SHP77 treated with DMSO at 0.1 percent for 48 hours (cell line): Measurements from ENCODE around the gene HNF4A.
"Not testable (repeated sequence)": the region's sequence is repeated elsewhere in the genome, so short reads cannot be mapped to it uniquely, and the experiment has no call there.

Experiments
- DNase-seq: peaks from one replicate; lab custom pipeline; 2025; lab: John Stamatoyannopoulos, UW

Gene HNF4A

DNA sequence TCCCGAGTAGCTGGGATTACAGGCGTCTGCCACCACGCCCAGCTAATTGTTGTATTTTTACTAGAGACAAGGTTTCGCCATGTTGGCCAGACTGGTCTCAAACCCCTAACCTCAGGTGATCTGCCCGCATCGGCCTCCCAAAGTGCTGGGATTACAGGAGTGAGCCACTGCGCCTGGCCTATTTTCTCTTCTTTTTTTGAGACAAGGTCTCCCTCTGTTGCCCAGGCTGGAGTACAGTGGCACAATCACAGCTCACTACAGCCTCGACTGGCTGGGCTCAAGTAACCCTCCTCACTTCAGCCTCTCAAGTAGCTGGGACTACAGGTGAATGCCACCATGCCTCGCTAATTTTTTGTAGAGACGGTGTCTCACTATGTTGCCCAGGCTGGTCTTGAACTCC lies 9.6 kb upstream of the HNF4A start:
- not testable (repeated sequence) for DNase-seq

GRCh38 chr20:44348168-44348659 lies 7.3 kb upstream of the HNF4A start:
- no peak for DNase-seq

GRCh38 chr20:44349349-44349748 lies 6.2 kb upstream of the HNF4A start:
- no peak for DNase-seq

GRCh38 chr20:44350567-44350966 lies 4.9 kb upstream of the HNF4A start:
- DNase-seq = no peak

GRCh38 chr20:44354979-44355497 lies 461 bp upstream of the HNF4A start:
- DNase-seq = no peak

DNA sequence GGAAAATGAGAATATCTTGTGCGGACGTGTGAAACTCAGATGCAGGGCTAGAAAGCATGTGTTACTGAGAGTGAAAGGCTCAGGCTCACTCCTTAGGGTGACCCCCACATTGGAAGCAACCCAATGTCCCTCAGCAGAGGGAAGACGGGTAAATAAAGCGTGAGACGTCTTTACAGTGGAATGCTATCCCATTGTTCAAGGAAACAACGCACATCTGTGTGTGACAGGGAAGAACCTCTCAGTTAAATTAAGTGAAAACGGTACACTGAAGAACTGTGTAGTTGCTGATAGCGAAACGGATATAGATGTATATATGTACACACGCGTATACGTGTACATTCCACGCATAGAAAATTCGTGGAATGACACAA lies 839 bp downstream of the HNF4A start:
- DNase-seq = no peak

DNA sequence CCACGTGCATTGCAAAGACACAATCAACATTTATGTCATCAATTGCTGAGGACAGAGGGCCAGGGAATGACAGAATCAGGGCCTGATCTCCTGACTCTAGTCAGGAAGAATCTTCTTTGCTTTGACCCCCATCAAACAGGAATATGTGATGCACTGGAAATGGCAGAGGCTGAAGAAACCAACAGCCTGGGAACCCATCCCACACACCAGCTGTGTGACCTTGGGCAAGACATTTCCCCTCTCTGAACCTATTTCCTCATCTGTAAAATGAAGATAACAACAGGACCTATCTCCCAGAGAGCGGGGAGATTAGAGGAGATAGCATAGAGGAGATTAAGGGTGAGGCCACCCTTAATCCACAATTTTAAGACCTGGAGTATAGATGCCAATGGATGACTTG lies 1.5 kb downstream of the HNF4A start:
- DNase-seq = no peak

DNA sequence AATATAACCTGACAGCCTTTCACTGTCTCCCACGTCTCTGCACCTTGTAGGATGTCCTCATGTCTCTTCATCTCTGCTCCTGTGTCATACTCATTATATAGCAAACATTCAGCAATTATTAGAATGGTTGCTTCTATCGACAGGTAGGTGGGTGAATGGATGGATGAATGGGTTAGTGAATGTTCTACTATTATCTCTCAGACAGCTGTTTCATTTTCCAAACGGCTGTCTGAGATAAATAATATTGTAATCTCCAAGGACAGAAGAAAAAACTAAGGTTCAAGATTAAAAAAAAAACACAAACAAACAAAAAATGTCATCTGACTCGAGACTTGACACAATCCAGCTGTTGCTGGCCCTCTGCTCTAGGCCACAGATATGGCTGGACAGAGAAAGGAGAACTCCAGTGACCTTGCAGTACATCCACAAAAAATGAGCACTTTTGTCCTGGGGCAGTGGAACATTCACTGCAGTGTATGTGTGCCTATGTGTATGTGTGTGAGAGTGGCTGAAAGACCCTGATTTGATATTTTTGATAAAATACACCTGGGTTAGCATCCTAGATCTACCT lies 2.1 kb downstream of the HNF4A start:
- no peak for DNase-seq

- DNase-seq = no peak
Measured at GRCh38 chr20:44358776-44359175, 3.3 kb downstream of the HNF4A start.

GRCh38 chr20:44360221-44360620 lies 4.7 kb downstream of the HNF4A start:
- no peak for DNase-seq

- DNase-seq = no peak
Measured at GRCh38 chr20:44361021-44361420, 5.5 kb downstream of the HNF4A start.

DNA sequence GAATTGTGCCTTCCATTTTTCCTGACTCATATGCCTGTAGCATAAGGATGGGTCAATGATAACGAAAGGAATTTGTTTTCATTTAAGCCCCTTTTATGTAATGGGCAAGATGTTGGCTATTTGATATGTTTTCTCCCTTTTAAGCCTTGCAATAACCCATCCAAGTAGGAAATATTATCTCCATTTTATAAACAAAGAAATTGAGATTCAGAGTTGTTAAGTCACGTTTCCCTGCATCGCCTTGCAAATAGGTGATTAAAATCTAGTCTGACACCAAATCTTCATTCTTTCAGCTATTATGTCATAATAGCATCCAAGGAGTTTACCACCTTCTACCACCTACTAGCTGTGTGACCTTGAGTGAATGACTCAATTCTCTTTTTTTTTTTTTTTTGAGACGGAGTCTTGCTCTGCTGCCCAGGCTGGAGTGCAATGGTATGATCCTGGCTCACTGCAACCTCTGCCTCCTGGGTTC lies 7.0 kb downstream of the HNF4A start:
- no peak for DNase-seq

DNA sequence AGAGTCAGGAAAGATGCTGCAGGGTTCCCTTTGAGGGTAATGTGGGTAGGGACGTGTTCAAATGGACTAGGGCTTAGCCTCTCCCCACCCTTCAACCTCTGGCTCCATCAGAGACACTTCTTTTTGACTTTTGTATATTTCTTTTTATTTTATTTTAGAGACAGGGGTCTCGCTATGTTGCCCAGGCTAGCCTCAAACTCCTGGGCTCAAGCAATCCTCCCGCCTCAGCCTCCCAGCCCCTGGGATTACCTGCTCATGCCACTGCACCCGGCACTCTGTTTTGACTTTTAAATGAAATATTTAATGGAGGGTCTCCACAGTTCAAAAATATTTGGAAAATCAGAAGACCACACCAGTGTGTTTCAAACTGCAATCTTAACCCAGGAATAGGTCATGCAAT lies 8.6 kb downstream of the HNF4A start:
- no peak for DNase-seq

- DNase-seq = no peak
Measured at GRCh38 chr20:44364780-44365179, 9.3 kb downstream of the HNF4A start.

- no peak for DNase-seq
Measured at GRCh38 chr20:44367746-44368145, 12.2 kb downstream of the HNF4A start.

- DNase-seq = peak; percentile 85
Measured at GRCh38 chr20:44370639-44371218, 15.2 kb downstream of the HNF4A start.

GRCh38 chr20:44382641-44383040 lies 27.1 kb downstream of the HNF4A start:
- no peak for DNase-seq

DNA sequence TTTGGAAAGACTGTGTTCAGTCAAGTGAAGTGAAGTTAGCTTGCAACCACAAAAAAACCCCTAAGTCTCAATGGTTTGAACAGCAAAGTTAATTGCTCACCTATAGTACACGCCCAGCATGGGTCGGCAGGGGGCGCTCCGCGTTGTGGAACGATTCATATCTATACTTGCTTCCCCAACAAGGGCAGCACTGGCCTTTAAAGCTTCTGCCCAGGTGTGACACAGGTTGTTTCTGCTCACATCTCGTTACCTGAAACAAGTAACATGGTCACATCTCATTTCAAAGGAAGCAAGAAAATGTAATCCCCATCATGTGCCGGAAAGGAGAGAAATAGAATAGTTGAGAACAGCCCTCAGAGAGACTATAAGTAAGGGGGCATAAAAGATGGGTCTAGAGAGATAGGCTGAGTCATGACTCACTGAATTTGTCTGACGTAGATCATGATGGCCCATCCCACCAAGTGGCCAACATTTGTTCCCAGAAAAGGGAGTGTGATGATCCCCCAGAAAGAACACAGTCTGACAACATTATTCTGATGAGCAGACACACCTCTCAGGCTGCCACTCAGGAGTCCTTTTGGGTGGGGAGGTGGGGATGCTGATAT lies 29.0 kb downstream of the HNF4A start:
- DNase-seq = peak; percentile 39

- DNase-seq = peak; percentile 65
Measured at GRCh38 chr20:44388466-44389023, 33.0 kb downstream of the HNF4A start.

- no peak for DNase-seq
Measured at GRCh38 chr20:44389871-44390270, 34.4 kb downstream of the HNF4A start.

GRCh38 chr20:44390280-44390679 lies 34.8 kb downstream of the HNF4A start:
- no peak for DNase-seq

DNA sequence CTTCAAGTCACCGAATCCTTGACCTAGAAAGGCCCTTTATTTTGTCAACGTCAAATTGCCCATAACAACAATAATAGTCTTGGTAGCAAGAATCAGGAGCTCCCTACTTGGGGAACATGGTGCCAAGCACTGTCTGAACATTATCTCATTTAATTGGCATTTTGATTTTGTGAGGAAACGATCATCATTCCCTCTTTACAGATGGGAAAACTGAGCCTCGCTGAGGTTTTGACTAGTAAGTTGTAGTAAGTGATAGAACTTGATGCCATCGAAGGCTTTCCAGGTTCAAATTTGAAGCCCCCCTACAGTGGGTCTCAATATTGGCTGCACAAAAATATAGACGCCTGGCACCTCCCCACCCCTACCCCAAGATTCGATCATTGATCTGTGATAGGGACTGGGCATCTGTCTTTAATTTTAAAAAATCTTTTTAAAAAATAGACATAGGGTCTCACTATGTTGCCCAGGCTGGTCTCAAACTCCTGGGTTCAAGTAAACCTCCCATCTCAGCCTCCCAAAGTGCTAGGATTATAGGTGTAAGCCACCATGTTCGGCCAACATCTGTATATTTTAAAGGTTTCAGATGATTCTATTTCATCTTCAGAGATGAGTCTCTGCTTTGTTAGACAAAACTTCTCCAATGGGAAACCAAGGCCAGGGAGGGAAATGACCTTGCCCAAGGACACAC lies 36.7 kb downstream of the HNF4A start:
- DNase-seq = no peak
